NCI-H2196 (cell line): ENCODE results near the gene TNFSF13.
A peak's percentile ranks its signal among the peaks of the same experiment; 100 is the strongest.
"Not testable (repeated sequence)": the region's sequence is repeated elsewhere in the genome, so short reads cannot be mapped to it uniquely, and the experiment has no call there.

Experiments
- DNase-seq: peaks from one replicate; lab custom pipeline; 2025; ENCODE audit not compliant: unreplicated experiment; lab: John Stamatoyannopoulos, UW

TNFSF13 gene

DNA sequence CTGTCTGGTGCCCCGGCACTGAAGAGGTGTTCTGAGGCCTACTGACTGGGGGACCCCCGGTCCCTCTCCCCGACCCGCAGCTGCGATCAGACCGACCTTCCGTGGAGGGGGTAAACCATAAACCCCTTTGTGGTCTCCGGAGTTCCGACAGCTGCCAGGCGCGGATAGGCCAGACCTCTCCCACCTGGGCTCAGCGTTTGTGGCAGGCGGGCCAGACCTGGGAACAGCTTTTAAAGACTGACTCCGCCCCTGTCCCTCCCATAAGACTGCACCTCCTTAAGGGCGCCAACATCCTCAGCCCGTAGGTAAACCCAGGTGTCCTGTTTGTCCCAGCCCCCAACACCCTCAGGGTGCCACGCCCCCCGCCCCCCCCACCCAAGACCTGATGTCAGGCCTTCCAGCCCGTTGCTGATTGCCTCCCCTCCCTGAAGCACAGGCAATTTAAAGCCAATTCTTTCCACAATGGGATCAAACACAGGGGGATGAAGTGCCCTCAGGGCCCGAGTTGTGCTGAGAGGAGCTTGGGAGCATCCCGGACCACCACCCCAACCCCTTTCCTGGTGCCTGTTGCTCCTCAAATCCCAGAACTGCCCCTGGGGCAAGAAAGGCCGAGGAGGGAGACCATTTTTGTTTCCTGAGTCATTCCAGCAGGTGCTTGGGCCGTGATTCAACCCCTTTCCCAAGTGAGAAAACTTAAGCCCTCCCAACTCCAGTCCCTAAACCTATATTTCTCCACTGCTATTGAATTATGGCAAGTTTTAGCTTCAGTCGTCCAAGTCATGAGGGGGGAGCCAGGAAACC lies 31.5 kb downstream of the TNFSF13 start, which contains the start of gene SOX15:
SOX15 (minus strand) TSS at position 204 of the 801 bp plus-strand sequence. CDS start 418 bp downstream, outside the sequence.
- no peak for DNase-seq

DNA sequence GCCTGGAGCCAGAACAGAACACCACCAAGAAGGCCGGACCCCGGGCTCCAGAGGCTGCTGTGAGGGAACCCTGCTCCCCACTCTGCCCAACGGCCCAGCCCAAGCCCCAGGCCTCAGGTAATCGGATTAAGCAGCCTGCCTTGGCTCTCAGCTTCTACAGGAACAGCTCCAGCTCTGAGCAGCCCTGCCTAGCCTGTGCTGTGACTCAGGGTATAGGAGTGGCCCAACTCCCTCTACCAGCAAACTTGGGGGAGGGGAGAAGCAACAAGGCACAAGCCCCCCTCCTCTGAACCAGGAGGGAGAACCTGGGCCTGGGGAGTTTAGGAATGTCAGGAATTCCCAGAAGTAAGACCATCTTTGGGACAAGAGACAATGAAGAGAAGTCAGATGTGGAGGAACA lies 32.2 kb downstream of the TNFSF13 start:
- DNase-seq: no peak

DNA sequence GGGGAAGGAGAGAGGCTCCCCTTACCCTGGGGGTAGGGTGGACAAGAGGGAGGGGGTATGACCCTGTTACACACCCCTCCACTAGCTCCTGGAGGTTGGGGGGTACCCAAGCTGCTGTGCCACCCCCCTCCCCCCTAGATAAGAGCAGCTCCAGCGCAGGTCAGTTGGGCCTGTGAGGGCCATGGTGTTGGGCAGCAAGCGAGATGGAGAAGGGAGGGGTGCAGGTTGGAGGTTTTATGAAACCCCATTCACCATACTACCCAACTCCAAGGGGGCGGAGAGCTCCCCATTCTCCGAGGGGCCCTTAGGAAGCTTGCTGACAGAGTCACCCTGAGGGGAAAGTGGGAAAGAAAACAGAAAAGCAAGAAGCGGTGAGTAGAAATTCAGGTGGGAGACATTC lies 33.0 kb downstream of the TNFSF13 start:
- DNase-seq: no peak

DNA sequence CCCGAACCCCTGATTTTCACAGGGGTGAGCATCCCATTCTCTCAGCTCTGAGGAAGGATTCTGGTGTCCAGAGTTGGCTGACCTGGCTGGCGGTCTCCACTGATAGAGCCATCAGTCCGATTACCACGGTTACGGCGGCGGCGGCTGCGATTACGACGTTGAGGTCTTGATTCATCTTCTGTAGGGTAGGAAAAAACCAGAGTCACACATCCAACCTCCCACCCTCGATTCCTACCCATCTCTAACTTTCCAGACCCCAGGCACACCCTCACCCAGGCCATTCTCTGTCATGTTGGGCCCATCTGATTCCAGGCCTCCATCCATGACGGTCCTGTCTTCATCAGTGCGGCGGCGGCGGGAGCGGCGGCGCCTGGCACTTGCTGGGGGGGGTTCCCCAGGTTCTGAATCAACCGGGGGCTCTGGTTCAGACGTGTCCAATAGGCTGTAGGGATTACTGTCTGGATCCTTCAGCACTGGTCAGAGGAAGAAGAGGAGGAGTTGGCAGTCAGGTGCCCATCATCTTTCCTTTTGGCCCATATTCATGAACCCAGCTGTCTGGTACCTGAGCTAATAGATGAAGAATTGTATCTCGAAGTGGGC lies 34.0 kb downstream of the TNFSF13 start:
- no peak for DNase-seq

DNA sequence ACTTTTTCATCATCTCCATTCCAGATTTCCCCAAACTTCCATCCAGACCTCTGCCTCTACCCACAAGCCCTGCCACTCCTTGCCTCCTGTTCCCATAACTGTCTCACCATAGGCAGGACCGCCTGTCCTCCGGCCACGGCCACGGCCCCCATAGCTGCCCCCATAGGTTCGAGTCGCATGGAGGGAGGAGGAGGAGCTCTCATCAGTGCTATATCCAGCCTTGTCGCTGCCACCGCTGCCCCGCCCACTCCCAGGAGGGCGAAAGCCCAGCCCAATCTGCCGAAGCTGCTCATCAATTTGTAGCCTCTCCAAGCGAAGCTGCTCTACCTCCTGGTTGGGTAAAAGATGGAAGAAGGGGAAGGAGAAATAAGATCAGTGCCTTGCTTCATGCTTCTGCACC lies 34.7 kb downstream of the TNFSF13 start:
- DNase-seq: no peak

DNA sequence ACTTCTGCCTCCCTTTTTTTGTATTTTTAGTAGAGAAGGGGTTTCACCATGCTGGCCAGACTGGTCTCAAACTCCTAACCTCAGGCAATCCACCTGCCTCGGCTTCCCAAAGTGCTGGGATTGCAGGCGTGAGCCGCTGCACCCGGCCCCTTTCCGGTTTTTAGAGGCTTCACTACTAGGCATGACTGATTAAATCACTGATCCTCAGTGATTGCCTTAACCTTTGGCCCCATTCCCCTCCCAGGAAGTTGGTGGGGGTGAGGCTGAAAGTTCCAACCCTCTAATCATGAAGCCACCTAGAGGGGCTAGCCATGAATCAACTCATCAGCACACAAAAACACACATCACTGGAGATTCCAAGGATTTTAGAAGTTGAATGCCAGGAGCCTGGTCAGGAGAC lies 39.0 kb downstream of the TNFSF13 start:
- not testable (repeated sequence) for DNase-seq

DNA sequence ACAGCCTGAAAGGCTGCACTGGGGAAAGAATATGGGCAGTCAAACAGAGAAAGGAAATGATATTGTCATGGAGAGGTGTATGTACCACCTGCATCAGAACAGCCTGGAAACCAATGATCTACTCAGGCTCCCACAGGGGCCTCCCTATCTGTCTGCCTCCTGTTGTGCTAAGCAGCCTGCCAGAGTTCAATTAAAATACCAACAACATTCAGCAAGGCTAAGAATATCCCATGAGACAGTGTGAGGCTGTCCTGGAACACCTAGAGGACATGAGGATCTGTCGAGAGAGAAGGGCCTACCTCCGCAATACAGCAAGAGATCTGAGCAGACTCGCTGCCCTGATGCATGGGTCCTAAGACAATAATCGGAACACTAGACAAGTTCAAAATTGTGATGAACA lies 47.7 kb downstream of the TNFSF13 start:
- DNase-seq: no peak

DNA sequence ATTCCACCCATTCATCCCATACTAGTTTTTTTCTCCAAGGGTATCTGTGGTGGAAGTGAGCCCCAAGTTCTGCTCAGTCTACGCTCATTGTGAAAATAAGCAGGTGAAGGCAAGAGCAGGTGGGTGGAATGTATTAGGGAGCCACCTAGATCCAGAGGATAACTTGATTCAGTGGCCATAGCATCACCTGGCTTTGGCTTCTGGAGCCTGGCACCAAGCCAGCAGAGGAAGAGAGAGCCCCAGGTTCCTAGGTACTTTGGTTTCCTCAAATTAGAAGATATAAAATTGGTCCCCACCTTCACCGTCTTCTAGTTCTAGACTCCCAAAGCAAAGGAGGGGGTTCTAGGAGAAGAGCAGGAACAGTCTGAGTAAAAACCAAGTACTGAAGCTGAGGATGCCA lies 52.1 kb downstream of the TNFSF13 start:
- peak; percentile 3 for DNase-seq
